DMS153 (cell line): ENCODE measurements around the gene EPN3.

Experiments used
- DNase-seq: peaks from one replicate; lab custom pipeline; 2025; lab: John Stamatoyannopoulos, UW

EPN3 gene

GRCh38 chr17:50532452-50533024, at the start of gene EPN3:
EPN3 (plus strand) TSS chr17:50532735; CDS start chr17:50536557, 3,822 bp downstream.
- DNase-seq = no peak

- no peak for DNase-seq
Measured at GRCh38 chr17:50483266-50483665, 49.3 kb upstream of the EPN3 start.

- DNase-seq = no peak
Measured at GRCh38 chr17:50484386-50485155, 48.0 kb upstream of the EPN3 start.

GRCh38 chr17:50487213-50488096, 45.1 kb upstream of the EPN3 start:
- DNase-seq = no peak

- no peak for DNase-seq
Measured at GRCh38 chr17:50488880-50489279, 43.7 kb upstream of the EPN3 start.

- no peak for DNase-seq
Measured at GRCh38 chr17:50491505-50491904, 41.0 kb upstream of the EPN3 start.

GRCh38 chr17:50492214-50492613, 40.3 kb upstream of the EPN3 start:
- no peak for DNase-seq

- DNase-seq = no peak
Measured at GRCh38 chr17:50493744-50494143, 38.8 kb upstream of the EPN3 start.

GRCh38 chr17:50495217-50495823, 37.2 kb upstream of the EPN3 start:
- no peak for DNase-seq

GRCh38 chr17:50495918-50496317, 36.6 kb upstream of the EPN3 start:
- no peak for DNase-seq

GRCh38 chr17:50498021-50498874, 34.3 kb upstream of the EPN3 start:
- DNase-seq = no peak

GRCh38 chr17:50499270-50499669, 33.3 kb upstream of the EPN3 start:
- DNase-seq = no peak

- DNase-seq = no peak
Measured at GRCh38 chr17:50499721-50500120, 32.8 kb upstream of the EPN3 start.

- no peak for DNase-seq
Measured at GRCh38 chr17:50501054-50501453, 31.5 kb upstream of the EPN3 start.

- no peak for DNase-seq
Measured at GRCh38 chr17:50502301-50502990, 30.1 kb upstream of the EPN3 start.

GRCh38 chr17:50505591-50506130, 26.9 kb upstream of the EPN3 start:
- no peak for DNase-seq

- DNase-seq = no peak
Measured at GRCh38 chr17:50506298-50506697, 26.2 kb upstream of the EPN3 start.

GRCh38 chr17:50507871-50508572, 24.5 kb upstream of the EPN3 start, which contains the start of gene MYCBPAP:
MYCBPAP (plus strand) TSS chr17:50508439; CDS start chr17:50508675, 236 bp downstream.
- DNase-seq = peak; percentile 35

GRCh38 chr17:50508573-50509460, 23.7 kb upstream of the EPN3 start:
- no peak for DNase-seq
